SK-N-SH (cell line): Measurements from ENCODE around the gene PHF12. TPM values are rescaled to one million over a fixed set of nuclear protein-coding genes. Genes with fewer than 3 reads are reported as not detected.

Source experiments
- CTCF ChIA-PET: fragments of 300-600, 350-600 bp; formaldehyde crosslinking; extraction: SDS; loops from one replicate; lab custom pipeline; 2021; lab: Yijun Ruan, JAX
- POLR2A ChIA-PET: fragments of 350-600 bp; sonication (Branson Sonifier 250); formaldehyde crosslinking; extraction: SDS; loops from one replicate; lab custom pipeline; 2020; ENCODE audit warnings: antibody characterized with exemption, inconsistent platforms; lab: Yijun Ruan, JAX
- DNase-seq: peaks from one replicate; pipeline ENCODE4 v3.0.0; 2012
- H2AFZ ChIP-seq: fragments of 200-600 bp; sonication (generic); 2 replicates; pipeline ENCODE4 v1.8.1; 2016; ENCODE audit warnings: antibody characterized with exemption, mild to moderate bottlenecking, low read depth
- H3F3A ChIP-seq: fragments of 200-600 bp; sonication (generic); replicated peaks from 2 replicates; pipeline ENCODE3; 2016; ENCODE audit warnings: antibody characterized with exemption, mild to moderate bottlenecking; ENCODE audit not compliant: insufficient read depth
- H3K27ac ChIP-seq, 2 experiments: fragments of 200-500 bp in 1 of 2; fragments of 200-600 bp in 1 of 2; sonication (Bioruptor generic) in 1 of 2; sonication (generic), shearing (Covaris generic) in 1 of 2; 2 replicates each; pipeline versions ENCODE4 v1.5.1 to v1.6.1; 2014 to 2016; ENCODE audit warnings: low read depth in 2 of 2, inconsistent platforms in 1 of 2, low read length in 1 of 2, mild to moderate bottlenecking in 1 of 2, mixed read lengths in 1 of 2
- H3K27me3 ChIP-seq: fragments of 200-600 bp; sonication (generic), shearing (Covaris generic); 2 replicates; pipeline ENCODE4 v1.6.1; 2016; ENCODE audit warnings: mixed run types; ENCODE audit not compliant: insufficient read depth
- H3K36me3 ChIP-seq, 2 experiments: fragments of 200-500 bp in 1 of 2; fragments of 200-600 bp in 1 of 2; sonication (Bioruptor generic) in 1 of 2; sonication (generic) in 1 of 2; replicated peaks in 1 of 2; 2 replicates each; pipeline versions ENCODE3 to v1.5.1; 2014 to 2016; ENCODE audit warnings: low read length in 1 of 2, mild to moderate bottlenecking in 1 of 2; ENCODE audit not compliant: insufficient read depth in 2 of 2, control insufficient read depth in 1 of 2
- H3K4me1 ChIP-seq, 2 experiments: fragments of 200-500 bp in 1 of 2; fragments of 200-600 bp in 1 of 2; sonication (Bioruptor generic) in 1 of 2; sonication (generic), shearing (Covaris generic) in 1 of 2; 2 replicates each; pipeline versions ENCODE4 v1.5.1 to v1.6.1; 2014 to 2016; ENCODE audit warnings: low read depth in 1 of 2, low read length in 1 of 2, mixed run types in 1 of 2; ENCODE audit not compliant: insufficient read depth in 2 of 2, control insufficient read depth in 1 of 2
- H3K4me2 ChIP-seq: fragments of 200-600 bp; sonication (generic), shearing (Covaris generic); 2 replicates; pipeline ENCODE4 v1.6.1; 2017; ENCODE audit warnings: mixed run types
- H3K4me3 ChIP-seq, 2 experiments: fragments of 200-500 bp in 1 of 2; fragments of 200-600 bp in 1 of 2; sonication (Bioruptor generic) in 1 of 2; sonication (generic), shearing (Covaris generic) in 1 of 2; 2 replicates each; pipeline versions ENCODE4 v1.5.1 to v1.8.1; 2014 to 2016; ENCODE audit warnings: low read depth in 2 of 2, inconsistent platforms in 1 of 2, low read length in 1 of 2, mild to moderate bottlenecking in 1 of 2, mixed read lengths in 1 of 2, moderate library complexity in 1 of 2
- H3K79me2 ChIP-seq: fragments of 200-600 bp; sonication (generic); 2 replicates; pipeline ENCODE4 v1.8.1; 2017; ENCODE audit warnings: mild to moderate bottlenecking; ENCODE audit not compliant: insufficient read depth
- H3K9ac ChIP-seq: fragments of 200-600 bp; sonication (generic); 2 replicates; pipeline ENCODE4 v1.6.1; 2017; ENCODE audit warnings: mixed run types
- H3K9me2 ChIP-seq: fragments of 200-600 bp; sonication (generic); 2 replicates; pipeline ENCODE4 v1.6.1; 2017; ENCODE audit warnings: mixed run types
- H3K9me3 ChIP-seq: fragments of 200-600 bp; sonication (generic); 2 replicates; pipeline ENCODE4 v1.6.1; 2017; ENCODE audit warnings: mixed run types, mild to moderate bottlenecking, moderate library complexity
- H4K20me1 ChIP-seq: fragments of 200-600 bp; sonication (generic); 2 replicates; pipeline ENCODE4 v1.6.1; 2017; ENCODE audit warnings: mild to moderate bottlenecking, mixed run types; ENCODE audit not compliant: insufficient read depth
- CHD2 ChIP-seq: fragments of 150-350 bp; IDR thresholded peaks from 2 replicates; pipeline ENCODE4 v1.6.1; 2018; ENCODE audit warnings: low read length; ENCODE audit not compliant: partially characterized antibody
- CTCF ChIP-seq: fragments of 200-600 bp; sonication (generic); IDR thresholded peaks from 2 replicates; pipeline ENCODE4 v1.6.1; 2017; ENCODE audit warnings: antibody characterized with exemption, mild to moderate bottlenecking, moderate library complexity
- ELF1 ChIP-seq: IDR thresholded peaks from 2 replicates; pipeline ENCODE4 v1.4.0; 2012
- EP300 ChIP-seq, 2 experiments: IDR thresholded peaks; 2 replicates each; pipeline versions ENCODE4 v1.4.0 to v1.6.1; 2012; ENCODE audit warnings: borderline replicate concordance in 1 of 2, low read depth in 1 of 2, low read length in 1 of 2
- EZH2phosphoT487 ChIP-seq: fragments of 200-600 bp; sonication (generic); IDR thresholded peaks from 2 replicates; pipeline ENCODE4 v1.6.1; 2017; ENCODE audit warnings: low read depth, mixed run types, mild to moderate bottlenecking, antibody characterized with exemption, moderate library complexity, borderline replicate concordance
- FOXJ3 ChIP-seq: sonication (generic); formaldehyde crosslinking; IDR thresholded peaks from 2 replicates; pipeline ENCODE4 v1.5.1; 2020; ENCODE audit warnings: mild to moderate bottlenecking, missing genetic modification reagents
- FOXM1 ChIP-seq: IDR thresholded peaks from 2 replicates; pipeline ENCODE4 v1.4.0; 2012; ENCODE audit warnings: low read depth, mild to moderate bottlenecking
- GABPA ChIP-seq: IDR thresholded peaks from 2 replicates; pipeline ENCODE4 v1.4.0; 2012; ENCODE audit warnings: low read depth, mild to moderate bottlenecking
- GATA2 ChIP-seq: sonication (generic); formaldehyde crosslinking; IDR thresholded peaks from 2 replicates; pipeline ENCODE4 v1.5.0; 2020; ENCODE audit warnings: mild to moderate bottlenecking, missing genetic modification reagents
- IRF3 ChIP-seq: fragments of 150-350 bp; IDR thresholded peaks from 2 replicates; pipeline ENCODE4 v1.6.1; 2016; ENCODE audit warnings: mild to moderate bottlenecking, low read depth, low read length
- MAX ChIP-seq: IDR thresholded peaks from 2 replicates; pipeline ENCODE4 v1.4.0; 2012; ENCODE audit warnings: low read depth
- MEF2A ChIP-seq: IDR thresholded peaks from 2 replicates; pipeline ENCODE4 v1.4.0; 2012; ENCODE audit warnings: low read depth, borderline replicate concordance
- NRF1 ChIP-seq: IDR thresholded peaks from 2 replicates; pipeline ENCODE4 v1.6.1; 2012; ENCODE audit warnings: low read depth, mild to moderate bottlenecking, low read length
- PBX3 ChIP-seq: IDR thresholded peaks from 2 replicates; pipeline ENCODE4; 2012
- POLR2AphosphoS5 ChIP-seq: IDR thresholded peaks from 2 replicates; pipeline ENCODE4 v1.6.1; 2012; ENCODE audit warnings: low read depth, low read length
- RAD21 ChIP-seq: IDR thresholded peaks from 2 replicates; pipeline ENCODE4 v1.6.1; 2012; ENCODE audit warnings: mild to moderate bottlenecking, low read length
- RCOR1 ChIP-seq: fragments of 150-350 bp; IDR thresholded peaks from 2 replicates; pipeline ENCODE4 v1.6.1; 2017; ENCODE audit warnings: antibody characterized with exemption, low read length
- RFX5 ChIP-seq: IDR thresholded peaks from 2 replicates; pipeline ENCODE4 v1.6.1; 2012; ENCODE audit warnings: mild to moderate bottlenecking, improper control_type of control experiment, low read length
- RXRA ChIP-seq: IDR thresholded peaks from 2 replicates; pipeline ENCODE4 v1.4.0; 2012; ENCODE audit warnings: low read depth, mild to moderate bottlenecking, borderline replicate concordance
- SIN3A ChIP-seq: IDR thresholded peaks from 2 replicates; pipeline ENCODE4 v1.6.1; 2012; ENCODE audit warnings: low read depth, mild to moderate bottlenecking, low read length, moderate library complexity, borderline replicate concordance
- SMC3 ChIP-seq: IDR thresholded peaks from 2 replicates; pipeline ENCODE4 v1.6.1; 2012; ENCODE audit warnings: low read depth, low read length, improper control_type of control experiment
- TCF12 ChIP-seq: IDR thresholded peaks from 2 replicates; pipeline ENCODE4 v1.4.0; 2012
- TEAD4 ChIP-seq: IDR thresholded peaks from 2 replicates; pipeline ENCODE4 v1.4.0; 2012; ENCODE audit warnings: mild to moderate bottlenecking, borderline replicate concordance; ENCODE audit not compliant: insufficient read depth
- YY1 ChIP-seq: IDR thresholded peaks from 2 replicates; pipeline ENCODE4 v1.4.0; 2012; ENCODE audit warnings: low read depth, mild to moderate bottlenecking
- WGBS: methylation state at CpG from one replicate; pipeline ENCODE4 v1.1.6; 2017; ENCODE audit warnings: low lambda C conversion rate; 5-methylcytosine and 5-hydroxymethylcytosine counted together
- polyA plus RNA-seq, 3 experiments: library from polyadenylated mRNA; depleted of rRNA; stranded (reverse); fragments of >200 nt; gene quantifications; 2 replicates each; pipeline ENCODE4 v1.2.3, GENCODE V29; 2012

PHF12 gene
- polyA plus RNA-seq, 1 of the 3 experiments (the other 2 are of a cell fraction) = 24.0 TPM

GRCh38 chr17:28892024-28892423 lies 59.3 kb downstream of the PHF12 start:
- POLR2A ChIA-PET = no interaction called here
- no peak overlapping the region for H3K4me2 ChIP-seq
- no peaks in the 10 kb centered on the region for H3K9me3 ChIP-seq
- no peak overlapping the region for H3K9ac ChIP-seq
- H2AFZ ChIP-seq = no peak overlapping the region
- H3K27ac ChIP-seq = no peak overlapping the region
- CTCF ChIA-PET = interaction anchor here (0.9 to 3.9 kb wide), 5 partner anchors 9 to 128 kb away, joined by 4 to 24 read pairs (median 5); partner anchors contain the start of gene DHRS13
- peaks cover 11% of the 10 kb centered on the region for H3F3A ChIP-seq
- TF ChIP-seq MEF2A (no peak), NRF1 (no peak), RFX5 (no peak), FOXJ3 (CRISPR knock-in tag) (no peak), GATA2 (CRISPR knock-in tag) (no peak), GABPA (no peak), TCF12 (no peak), MAX (no peak), IRF3 (no peak), EP300 (IDR thresholded peaks at IDR 0.05; ENCODE audit: borderline replicate concordance in 1 of 2, low read depth in 1 of 2, low read length in 1 of 2) (no peak), TEAD4 (no peak), SMC3 (no peak), RAD21 (no peak), RCOR1 (no peak), YY1 (no peak), POLR2AphosphoS5 (no peak), ELF1 (no peak), SIN3A (no peak)
- no peak overlapping the region for H3K4me3 ChIP-seq
- DNase-seq = no peak
- no peaks in the 10 kb centered on the region for H3K9me2 ChIP-seq
- 98% methylated on average over 4 of the region's 4 CpGs for WGBS
- peaks cover 43% of the 10 kb centered on the region for H3K79me2 ChIP-seq
- peaks cover 0 to 2% of the 10 kb centered on the region in 2 experiments for H3K36me3 ChIP-seq
- H3K27me3 ChIP-seq = no peaks in the 10 kb centered on the region
- H4K20me1 ChIP-seq = 0 out of 2 replicates have a peak, but pooled peaks cover 3% of the 10 kb centered on the region
- peaks cover 8 to 13% of the 10 kb centered on the region in 2 experiments; a peak in 2 of 4 replicates for H3K4me1 ChIP-seq

GRCh38 chr17:28891201-28891600 lies 60.1 kb downstream of the PHF12 start:
- WGBS = 80% methylated on average over 1 of the region's 1 CpG
- 0 out of 2 replicates have a peak, but pooled peaks cover 3% of the 10 kb centered on the region for H4K20me1 ChIP-seq
- H3K9me2 ChIP-seq = no peaks in the 10 kb centered on the region
- H3F3A ChIP-seq = peaks cover 3% of the 10 kb centered on the region
- POLR2A ChIA-PET = no interaction called here
- CTCF ChIA-PET = interaction anchor here (2.9 to 3.9 kb wide), 2 partner anchors 127 to 141 kb away, joined by 6 to 24 read pairs; no protein-coding TSS in a partner anchor
- no peak overlapping the region for H3K4me2 ChIP-seq
- no peak overlapping the region for H3K9ac ChIP-seq
- H3K4me1 ChIP-seq = peaks cover 5 to 13% of the 10 kb centered on the region in 2 experiments; a peak in 2 of 4 replicates
- peaks cover 0 to 2% of the 10 kb centered on the region in 2 experiments for H3K36me3 ChIP-seq
- DNase-seq = no peak
- H3K27ac ChIP-seq = no peak overlapping the region
- no peak for TF ChIP-seq RCOR1
- TF ChIP-seq TEAD4 = no peak
- no peak for TF ChIP-seq MEF2A
- no peak for TF ChIP-seq CHD2
- no peak for TF ChIP-seq NRF1
- no peak for TF ChIP-seq RXRA
- TF ChIP-seq POLR2AphosphoS5 = no peak
- no peak for TF ChIP-seq FOXJ3 (CRISPR knock-in tag)
- no peak for TF ChIP-seq PBX3
- TF ChIP-seq MAX = no peak
- no peak for TF ChIP-seq GATA2 (CRISPR knock-in tag)
- no peak for TF ChIP-seq CTCF
- no peak for TF ChIP-seq ELF1
- no peak for TF ChIP-seq EP300 (IDR thresholded peaks at IDR 0.05; ENCODE audit: borderline replicate concordance in 1 of 2, low read depth in 1 of 2, low read length in 1 of 2)
- no peak for TF ChIP-seq EZH2phosphoT487
- no peak for TF ChIP-seq FOXM1
- H3K27me3 ChIP-seq = no peaks in the 10 kb centered on the region
- H2AFZ ChIP-seq = no peak overlapping the region
- no peak overlapping the region for H3K4me3 ChIP-seq
- peaks cover 35% of the 10 kb centered on the region for H3K79me2 ChIP-seq
- no peaks in the 10 kb centered on the region for H3K9me3 ChIP-seq
